Measurements from ENCODE around the gene BPIFB4. TPM values are rescaled to one million over a fixed set of nuclear protein-coding genes. Genes with fewer than 3 reads are reported as not detected.
"Not testable (repeated sequence)": the region's sequence is repeated elsewhere in the genome, so short reads cannot be mapped to it uniquely, and the experiment has no call there.

BPIFB4 gene
- total and polyA plus RNA-seq, 8 donors = not detected

GRCh38 chr20:33099843-33100538, 20.5 kb downstream of the BPIFB4 start:
- Histone ChIP-seq H3K27ac (no peak overlapping the region), H3K36me3 (no peaks in the 10 kb centered on the region), H3K4me1 (peaks cover 0 to 3% of the 10 kb centered on the region in 2 donors), H3K9me3 (no peaks in the 10 kb centered on the region), H3K27me3 (peaks cover 0 to 19% of the 10 kb centered on the region in 2 donors), H3K4me3 (no peak overlapping the region)
- intact Hi-C loops (cut with DNase I) = no loop called here
- TF ChIP-seq CTCF (IDR thresholded peaks at IDR 0.05) = no peak
- DNase-seq (no peak), ATAC-seq (no peak)

GRCh38 chr20:33103556-33103955, 24.1 kb downstream of the BPIFB4 start:
- Histone ChIP-seq H3K36me3 (no peaks in the 10 kb centered on the region), H3K9me3 (no peaks in the 10 kb centered on the region), H3K4me3 (no peak overlapping the region), H3K27ac (no peak overlapping the region), H3K27me3 (peaks cover 0 to 19% of the 10 kb centered on the region in 2 donors), H3K4me1 (no peaks in the 10 kb centered on the region)
- intact Hi-C loops (cut with DNase I) = no loop called here
- DNase-seq = no peak
- ATAC-seq = no peak
- TF ChIP-seq CTCF (IDR thresholded peaks at IDR 0.05) = no peak

DNA sequence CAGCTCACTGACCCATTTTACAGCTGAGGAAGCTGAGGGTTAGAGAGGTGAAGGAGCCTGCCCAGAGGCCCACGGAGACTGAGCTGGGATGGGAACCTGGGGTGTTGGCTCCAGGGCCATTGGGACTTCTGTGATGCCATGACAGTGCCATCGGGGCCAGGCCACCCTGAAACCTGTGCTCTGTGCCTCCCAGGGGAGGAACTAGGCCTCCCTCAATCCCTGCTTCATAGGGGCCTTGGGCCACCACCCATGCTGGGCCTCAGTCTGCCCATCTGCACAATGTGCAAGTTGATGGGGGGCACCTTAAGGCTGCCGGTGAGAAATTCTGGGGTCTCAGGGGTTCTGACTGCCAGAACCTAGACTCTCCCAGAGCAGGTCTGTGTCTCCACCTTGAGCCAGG, 24.9 kb downstream of the BPIFB4 start:
- intact Hi-C loops (cut with DNase I) = no loop called here
- Histone ChIP-seq H3K9me3 (no peaks in the 10 kb centered on the region), H3K27me3 (peaks cover 0 to 19% of the 10 kb centered on the region in 2 donors), H3K4me1 (no peaks in the 10 kb centered on the region), H3K27ac (no peak overlapping the region), H3K36me3 (no peaks in the 10 kb centered on the region), H3K4me3 (no peak overlapping the region)
- TF ChIP-seq CTCF (IDR thresholded peaks at IDR 0.05) = no peak
- no peak for DNase-seq
- ATAC-seq = no peak

DNA sequence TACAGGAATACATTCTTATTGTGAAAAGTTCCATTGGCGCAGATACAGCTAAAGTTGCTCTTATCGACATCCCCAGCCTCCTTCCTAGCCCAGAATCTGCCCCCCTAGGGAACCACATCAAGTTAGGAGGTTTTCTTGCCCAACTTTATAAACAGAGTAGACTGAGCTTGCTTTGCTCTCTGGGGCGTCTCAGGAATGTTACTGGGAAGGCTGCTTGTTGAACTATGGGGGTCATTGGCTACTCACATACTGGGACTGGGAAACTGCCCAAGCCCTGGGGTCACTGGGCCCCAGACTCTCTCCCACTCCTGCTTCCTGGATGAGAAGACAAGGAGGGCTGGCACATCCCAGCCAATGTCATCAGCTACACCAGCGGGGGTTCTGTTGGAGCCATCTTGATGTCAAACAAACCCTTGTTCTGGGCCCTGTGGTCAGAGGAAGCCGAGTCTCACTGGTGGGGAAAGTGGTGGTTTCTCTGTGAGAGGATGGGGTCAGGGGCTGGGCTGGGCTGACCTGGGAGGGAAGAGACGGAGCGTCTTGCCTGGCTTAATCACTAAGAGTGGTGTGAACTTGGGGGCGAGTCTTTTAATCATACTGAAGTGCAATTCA, 26.0 kb downstream of the BPIFB4 start:
- intact Hi-C loops (cut with DNase I) = no loop called here
- Histone ChIP-seq H3K27ac (no peak overlapping the region), H3K9me3 (no peaks in the 10 kb centered on the region), H3K36me3 (no peaks in the 10 kb centered on the region), H3K4me1 (no peaks in the 10 kb centered on the region), H3K4me3 (no peak overlapping the region), H3K27me3 (peaks cover 0 to 16% of the 10 kb centered on the region in 2 donors)
- TF ChIP-seq CTCF (IDR thresholded peaks at IDR 0.05) = no peak
- no peak for DNase-seq
- ATAC-seq = no peak

DNA sequence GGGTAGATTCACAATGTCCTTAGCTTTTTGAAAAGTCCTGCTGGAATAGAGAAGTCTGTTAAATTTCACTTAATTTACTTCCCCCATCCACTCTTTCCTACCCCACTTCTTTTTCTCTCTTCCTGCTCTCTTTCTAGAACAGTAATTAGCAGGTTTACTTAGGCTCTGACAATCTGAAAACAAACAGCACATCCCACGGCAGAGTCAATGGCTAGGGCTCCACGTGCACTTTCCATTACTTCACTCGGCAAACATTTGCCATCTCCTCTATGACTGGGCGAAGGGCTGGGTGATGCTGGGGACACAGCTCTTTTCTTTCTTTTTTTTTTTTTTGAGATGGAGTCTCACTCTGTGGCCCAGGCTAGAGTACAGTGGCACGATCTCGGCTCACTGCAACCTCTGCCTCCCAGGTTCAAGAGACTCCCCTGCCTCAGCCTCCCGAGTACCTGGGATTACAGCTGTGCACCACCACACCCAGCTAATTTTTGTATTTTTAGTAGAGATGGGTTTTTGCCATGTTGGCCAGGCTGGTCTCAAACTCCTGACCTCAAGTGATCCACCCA, 26.7 kb downstream of the BPIFB4 start:
- ATAC-seq = peak; percentile 89
- H3K4me1 ChIP-seq; H3K36me3 ChIP-seq; H3K27ac ChIP-seq; H3K9me3 ChIP-seq; DNase-seq; H3K4me3 ChIP-seq; intact Hi-C loops (cut with DNase I): not testable (repeated sequence)
- peaks cover 0 to 14% of the 10 kb centered on the region in 2 donors for H3K27me3 ChIP-seq
